Measurements from ENCODE around the gene ARFIP1. TPM values are rescaled to one million over a fixed set of nuclear protein-coding genes. Genes with fewer than 3 reads are reported as not detected.
"Not testable (repeated sequence)": the region's sequence is repeated elsewhere in the genome, so short reads cannot be mapped to it uniquely, and the experiment has no call there.

Gene ARFIP1
- total RNA-seq, 1 donor from 2014 or later = 68.0 TPM

DNA sequence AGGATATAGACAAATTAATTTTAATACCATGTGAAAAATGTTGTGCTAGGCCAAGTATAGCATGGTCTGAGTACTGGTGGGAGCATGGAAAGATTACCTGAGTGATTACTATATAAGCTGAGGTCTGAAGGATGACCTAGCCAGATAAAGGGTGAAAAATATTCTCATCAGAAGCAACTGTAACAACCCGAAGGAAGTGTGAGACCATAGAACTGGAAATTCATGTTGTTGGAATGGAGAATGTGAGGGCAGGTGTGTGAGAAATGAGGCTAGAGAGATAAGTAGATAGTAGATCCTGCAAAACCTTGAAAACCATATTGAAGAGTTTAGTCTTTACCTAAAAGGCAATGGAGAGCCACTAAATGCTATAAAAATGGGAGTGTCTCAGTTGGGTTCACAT lies 71.5 kb downstream of the ARFIP1 start:
- no peak overlapping the region for H3K27ac Mint-ChIP-seq
- Histone ChIP-seq H3K4me2 (no peak overlapping the region), H3K4me1 (peaks cover 7% of the 10 kb centered on the region), H3K79me2 (ENCODE audit: low read depth) (peaks cover 40% of the 10 kb centered on the region), H2AFZ (replicated peaks) (no peak overlapping the region), H4K20me1 (ENCODE audit: low read depth) (no peaks in the 10 kb centered on the region), H3F3A (ENCODE audit: low read depth) (peaks cover 2% of the 10 kb centered on the region), H3K27ac (no peak overlapping the region), H3K9ac (no peak overlapping the region), H3K36me3 (peaks cover 3% of the 10 kb centered on the region), H3K4me3 (no peak overlapping the region), H3K9me3 (ENCODE audit: low read depth) (peaks cover 3% of the 10 kb centered on the region), H3K27me3 (no peaks in the 10 kb centered on the region)
- peaks cover 2% of the 10 kb centered on the region for H3K27me3 Mint-ChIP-seq (ENCODE audit: insufficient read depth, low read depth)
- H3K4me1 Mint-ChIP-seq = peaks cover 2% of the 10 kb centered on the region
- TF ChIP-seq EZH2 (IDR thresholded peaks at IDR 0.05) (no peak), EZH2phosphoT487 (IDR thresholded peaks at IDR 0.05) (no peak)
- TF ChIP-seq, protein P1, sequence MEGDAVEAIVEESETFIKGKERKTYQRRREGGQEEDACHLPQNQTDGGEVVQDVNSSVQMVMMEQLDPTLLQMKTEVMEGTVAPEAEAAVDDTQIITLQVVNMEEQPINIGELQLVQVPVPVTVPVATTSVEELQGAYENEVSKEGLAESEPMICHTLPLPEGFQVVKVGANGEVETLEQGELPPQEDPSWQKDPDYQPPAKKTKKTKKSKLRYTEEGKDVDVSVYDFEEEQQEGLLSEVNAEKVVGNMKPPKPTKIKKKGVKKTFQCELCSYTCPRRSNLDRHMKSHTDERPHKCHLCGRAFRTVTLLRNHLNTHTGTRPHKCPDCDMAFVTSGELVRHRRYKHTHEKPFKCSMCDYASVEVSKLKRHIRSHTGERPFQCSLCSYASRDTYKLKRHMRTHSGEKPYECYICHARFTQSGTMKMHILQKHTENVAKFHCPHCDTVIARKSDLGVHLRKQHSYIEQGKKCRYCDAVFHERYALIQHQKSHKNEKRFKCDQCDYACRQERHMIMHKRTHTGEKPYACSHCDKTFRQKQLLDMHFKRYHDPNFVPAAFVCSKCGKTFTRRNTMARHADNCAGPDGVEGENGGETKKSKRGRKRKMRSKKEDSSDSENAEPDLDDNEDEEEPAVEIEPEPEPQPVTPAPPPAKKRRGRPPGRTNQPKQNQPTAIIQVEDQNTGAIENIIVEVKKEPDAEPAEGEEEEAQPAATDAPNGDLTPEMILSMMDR (IDR thresholded peaks at IDR 0.05) = no peak
- H3K4me3 Mint-ChIP-seq = no peak overlapping the region
- peaks cover 24% of the 10 kb centered on the region for H3K9me3 Mint-ChIP-seq
- DNase-seq (ENCODE audit: low spot score) = no peak
- peaks cover 18% of the 10 kb centered on the region for H3K36me3 Mint-ChIP-seq

DNA sequence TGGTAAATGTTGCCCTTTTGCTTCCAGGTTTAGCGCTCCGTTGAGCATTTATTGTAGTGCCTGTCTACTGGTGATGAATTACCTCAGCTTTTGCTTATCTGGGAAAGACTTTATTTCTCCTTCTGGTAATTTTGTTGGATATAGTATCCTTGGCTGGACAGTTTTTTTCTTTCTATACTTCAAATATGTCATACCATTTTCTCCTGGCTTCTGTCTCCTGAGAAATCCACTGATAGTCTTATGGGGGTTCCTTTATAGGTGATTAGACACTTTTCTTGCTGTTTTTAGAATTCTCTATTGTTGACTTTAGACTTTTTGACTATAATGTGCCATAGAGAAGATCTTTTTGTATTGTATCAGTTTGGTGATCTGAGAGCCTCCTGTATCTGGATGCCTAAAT lies 73.5 kb downstream of the ARFIP1 start:
- H4K20me1 ChIP-seq (ENCODE audit: low read depth) = no peaks in the 10 kb centered on the region
- H3K4me2 ChIP-seq = no peak overlapping the region
- no peak for DNase-seq (ENCODE audit: low spot score)
- peaks cover 2% of the 10 kb centered on the region for H3K27me3 Mint-ChIP-seq (ENCODE audit: insufficient read depth, low read depth)
- H3F3A ChIP-seq (ENCODE audit: low read depth) = no peaks in the 10 kb centered on the region
- no peaks in the 10 kb centered on the region for H3K4me1 Mint-ChIP-seq
- no peak overlapping the region for H3K4me3 Mint-ChIP-seq
- peaks cover 24% of the 10 kb centered on the region for H3K9me3 Mint-ChIP-seq
- no peak overlapping the region for H2AFZ ChIP-seq (replicated peaks)
- H3K36me3 ChIP-seq = peaks cover 3% of the 10 kb centered on the region
- peaks cover 7% of the 10 kb centered on the region for H3K4me1 ChIP-seq
- peaks cover 40% of the 10 kb centered on the region for H3K79me2 ChIP-seq (ENCODE audit: low read depth)
- no peak overlapping the region for H3K27ac Mint-ChIP-seq
- H3K27me3 ChIP-seq = no peaks in the 10 kb centered on the region
- H3K27ac ChIP-seq = no peak overlapping the region
- peaks cover 21% of the 10 kb centered on the region for H3K36me3 Mint-ChIP-seq
- no peak overlapping the region for H3K4me3 ChIP-seq
- H3K9ac ChIP-seq = no peak overlapping the region
- H3K9me3 ChIP-seq (ENCODE audit: low read depth) = peaks cover 3% of the 10 kb centered on the region
- TF ChIP-seq, protein P1 (IDR thresholded peaks at IDR 0.05) = no peak
- TF ChIP-seq EZH2phosphoT487 (IDR thresholded peaks at IDR 0.05) (no peak), EZH2 (IDR thresholded peaks at IDR 0.05) (no peak)

DNA sequence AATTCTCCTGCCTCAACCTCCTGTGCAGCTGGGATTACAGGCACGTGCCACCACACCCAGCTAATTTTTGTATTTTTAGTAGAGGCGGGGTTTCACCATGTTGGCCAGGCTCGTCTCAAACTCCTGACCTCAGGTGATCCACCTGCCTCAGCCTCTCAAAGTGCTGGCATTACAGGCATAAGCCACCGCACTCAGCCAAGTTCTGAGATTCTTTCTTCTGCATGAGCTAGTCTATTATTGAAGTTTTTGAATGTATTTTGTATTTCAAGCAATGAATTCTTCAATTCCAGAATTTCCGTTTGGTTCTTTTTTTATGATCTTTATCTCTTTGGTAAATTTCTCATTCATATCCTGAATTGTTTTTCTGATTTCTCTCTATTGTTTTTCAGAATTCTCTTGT lies 74.3 kb downstream of the ARFIP1 start:
- not testable (repeated sequence) for H3K9ac ChIP-seq; H3K36me3 ChIP-seq; H3K4me3 Mint-ChIP-seq; H2AFZ ChIP-seq (replicated peaks); H3K4me1 ChIP-seq; H3K4me1 Mint-ChIP-seq; H3K9me3 ChIP-seq (ENCODE audit: low read depth); H3K27me3 Mint-ChIP-seq (ENCODE audit: insufficient read depth, low read depth); H3K27me3 ChIP-seq; H3F3A ChIP-seq (ENCODE audit: low read depth); H3K4me2 ChIP-seq; H3K27ac Mint-ChIP-seq; DNase-seq (ENCODE audit: low spot score); H3K4me3 ChIP-seq; H3K27ac ChIP-seq; H4K20me1 ChIP-seq (ENCODE audit: low read depth)
- H3K79me2 ChIP-seq (ENCODE audit: low read depth) = peaks cover 36% of the 10 kb centered on the region
- peaks cover 24% of the 10 kb centered on the region for H3K9me3 Mint-ChIP-seq
- H3K36me3 Mint-ChIP-seq = peaks cover 21% of the 10 kb centered on the region

DNA sequence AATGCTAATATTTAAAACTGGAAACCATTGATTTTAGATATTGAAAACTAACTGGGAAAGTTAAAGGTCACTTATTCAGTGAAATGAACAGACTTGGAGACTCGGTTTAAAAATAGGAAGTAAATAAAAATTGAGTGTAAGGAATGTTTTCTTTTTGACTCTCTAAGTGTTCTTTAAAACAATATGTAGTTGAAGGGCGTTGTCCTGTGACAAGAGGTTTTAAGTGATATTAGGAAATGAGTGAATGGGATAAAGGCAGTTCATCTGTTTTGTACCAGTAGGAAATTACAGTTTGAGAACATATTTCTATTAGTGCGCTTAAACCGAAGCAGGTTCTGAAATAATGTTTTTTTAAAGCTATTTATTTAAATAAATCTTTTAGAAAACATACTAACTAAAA lies 77.2 kb downstream of the ARFIP1 start:
- H3K4me3 Mint-ChIP-seq = no peak overlapping the region
- H3K79me2 ChIP-seq (ENCODE audit: low read depth) = peaks cover 31% of the 10 kb centered on the region
- TF ChIP-seq EZH2 (IDR thresholded peaks at IDR 0.05) (no peak), EZH2phosphoT487 (IDR thresholded peaks at IDR 0.05) (no peak)
- TF ChIP-seq, protein P1 (IDR thresholded peaks at IDR 0.05) = no peak
- H3K36me3 Mint-ChIP-seq = peaks cover 21% of the 10 kb centered on the region
- H3K27me3 ChIP-seq = no peaks in the 10 kb centered on the region
- H3K27ac ChIP-seq = no peak overlapping the region
- DNase-seq (ENCODE audit: low spot score) = no peak
- H3K27ac Mint-ChIP-seq = no peak overlapping the region
- H3K4me1 Mint-ChIP-seq = no peaks in the 10 kb centered on the region
- peaks cover 2% of the 10 kb centered on the region for H3K27me3 Mint-ChIP-seq (ENCODE audit: insufficient read depth, low read depth)
- H3F3A ChIP-seq (ENCODE audit: low read depth) = no peaks in the 10 kb centered on the region
- H4K20me1 ChIP-seq (ENCODE audit: low read depth) = no peaks in the 10 kb centered on the region
- no peak overlapping the region for H3K4me2 ChIP-seq
- H3K4me1 ChIP-seq = no peaks in the 10 kb centered on the region
- no peaks in the 10 kb centered on the region for H3K9me3 ChIP-seq (ENCODE audit: low read depth)
- H2AFZ ChIP-seq (replicated peaks) = no peak overlapping the region
- no peak overlapping the region for H3K9ac ChIP-seq
- peaks cover 3% of the 10 kb centered on the region for H3K36me3 ChIP-seq
- no peak overlapping the region for H3K4me3 ChIP-seq
- H3K9me3 Mint-ChIP-seq = peaks cover 24% of the 10 kb centered on the region

Data from neural progenitor cell (in vitro differentiated cells).